ENCODE results near the gene LARGE2.

LARGE2 gene

DNA sequence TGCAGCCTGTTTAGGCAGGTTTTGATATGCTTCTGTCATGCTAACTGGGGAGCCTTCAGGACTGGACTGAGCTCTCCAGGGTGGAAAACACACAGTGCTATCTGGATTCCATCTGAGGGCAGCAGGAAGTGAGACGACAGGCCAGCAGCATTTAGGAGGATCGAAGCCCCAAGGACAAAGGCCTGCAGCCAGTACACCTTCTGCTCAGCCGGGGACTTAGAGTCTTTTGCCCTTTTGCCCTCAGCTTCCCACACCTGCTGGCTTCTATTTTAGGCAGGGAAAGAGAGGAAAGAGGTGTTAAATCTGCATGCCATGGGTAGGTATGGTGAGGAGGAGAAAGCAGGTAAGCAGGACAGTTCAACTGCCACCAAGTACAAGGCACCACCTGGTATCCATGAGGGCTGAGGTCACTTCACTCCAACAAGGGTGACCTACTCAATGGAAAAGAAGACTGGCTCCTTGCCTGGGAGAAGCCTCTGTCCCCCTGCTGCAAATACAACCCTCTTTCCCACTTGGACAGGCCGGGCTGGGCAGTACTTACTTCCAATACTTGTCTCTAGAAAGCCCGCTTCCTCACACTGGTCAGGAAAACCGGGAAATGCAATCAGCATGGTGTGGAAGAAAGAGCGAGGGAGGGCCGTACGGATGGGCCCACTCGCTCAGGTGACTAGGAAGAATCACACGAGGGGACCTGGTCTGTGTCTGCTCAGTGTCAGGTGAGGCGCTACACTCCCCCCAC, 12.3 kb downstream of the LARGE2 start:
- TF ChIP-seq, protein P1, sequence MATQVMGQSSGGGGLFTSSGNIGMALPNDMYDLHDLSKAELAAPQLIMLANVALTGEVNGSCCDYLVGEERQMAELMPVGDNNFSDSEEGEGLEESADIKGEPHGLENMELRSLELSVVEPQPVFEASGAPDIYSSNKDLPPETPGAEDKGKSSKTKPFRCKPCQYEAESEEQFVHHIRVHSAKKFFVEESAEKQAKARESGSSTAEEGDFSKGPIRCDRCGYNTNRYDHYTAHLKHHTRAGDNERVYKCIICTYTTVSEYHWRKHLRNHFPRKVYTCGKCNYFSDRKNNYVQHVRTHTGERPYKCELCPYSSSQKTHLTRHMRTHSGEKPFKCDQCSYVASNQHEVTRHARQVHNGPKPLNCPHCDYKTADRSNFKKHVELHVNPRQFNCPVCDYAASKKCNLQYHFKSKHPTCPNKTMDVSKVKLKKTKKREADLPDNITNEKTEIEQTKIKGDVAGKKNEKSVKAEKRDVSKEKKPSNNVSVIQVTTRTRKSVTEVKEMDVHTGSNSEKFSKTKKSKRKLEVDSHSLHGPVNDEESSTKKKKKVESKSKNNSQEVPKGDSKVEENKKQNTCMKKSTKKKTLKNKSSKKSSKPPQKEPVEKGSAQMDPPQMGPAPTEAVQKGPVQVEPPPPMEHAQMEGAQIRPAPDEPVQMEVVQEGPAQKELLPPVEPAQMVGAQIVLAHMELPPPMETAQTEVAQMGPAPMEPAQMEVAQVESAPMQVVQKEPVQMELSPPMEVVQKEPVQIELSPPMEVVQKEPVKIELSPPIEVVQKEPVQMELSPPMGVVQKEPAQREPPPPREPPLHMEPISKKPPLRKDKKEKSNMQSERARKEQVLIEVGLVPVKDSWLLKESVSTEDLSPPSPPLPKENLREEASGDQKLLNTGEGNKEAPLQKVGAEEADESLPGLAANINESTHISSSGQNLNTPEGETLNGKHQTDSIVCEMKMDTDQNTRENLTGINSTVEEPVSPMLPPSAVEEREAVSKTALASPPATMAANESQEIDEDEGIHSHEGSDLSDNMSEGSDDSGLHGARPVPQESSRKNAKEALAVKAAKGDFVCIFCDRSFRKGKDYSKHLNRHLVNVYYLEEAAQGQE (IDR thresholded peaks at IDR 0.05; ENCODE audit: insufficient read depth in 1 of 2, low read depth in 2 of 2, low read length in 2 of 2), result no peak
- TF ChIP-seq FOXP2 (optimal IDR thresholded peaks at IDR 0.05; ENCODE audit: borderline replicate concordance, extremely low read depth, extremely low read length, insufficient read depth) (no peak), SIN3A (IDR thresholded peaks at IDR 0.05; ENCODE audit: borderline replicate concordance, insufficient read depth, low read length) (no peak), POLR2AphosphoS5 (IDR thresholded peaks at IDR 0.05; ENCODE audit: low read depth, low read length) (no peak), TAF1 (IDR thresholded peaks at IDR 0.05; ENCODE audit: borderline replicate concordance, insufficient read depth, low read length) (no peak)

DNA sequence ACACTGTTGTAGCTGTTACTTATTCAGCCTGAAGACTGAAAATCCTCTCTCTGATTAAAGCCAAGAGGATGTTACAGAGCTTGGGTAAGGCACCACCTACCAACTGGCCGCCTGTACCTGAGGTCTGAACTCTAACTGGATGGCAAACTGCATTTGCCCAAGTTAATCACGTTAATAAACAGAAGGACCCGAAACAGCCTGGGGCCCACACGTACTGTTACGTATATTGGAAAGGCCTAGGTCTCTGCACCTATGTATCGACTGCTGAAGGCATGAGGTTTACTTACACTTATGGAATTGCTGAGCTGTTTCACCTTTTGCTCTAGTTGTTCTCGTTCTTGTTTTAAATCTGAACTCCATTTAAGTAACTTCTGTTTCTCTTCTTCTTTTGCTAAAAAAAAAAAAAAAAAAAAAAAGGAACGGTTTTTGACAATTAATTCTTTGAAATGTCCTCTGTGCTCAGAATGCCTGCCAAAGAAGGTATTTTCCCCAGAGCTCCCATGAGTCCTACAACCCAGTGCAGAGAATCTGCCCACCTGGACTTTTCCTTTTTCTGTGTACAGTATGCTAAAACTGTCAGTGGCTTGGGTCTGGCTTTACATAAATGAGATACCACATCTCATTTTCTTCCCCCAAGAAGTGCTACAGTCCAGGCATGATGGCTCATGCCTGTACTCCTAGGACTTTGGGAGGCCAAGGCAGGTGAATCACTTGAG, 13.1 kb downstream of the LARGE2 start:
- TF ChIP-seq TAF1 (IDR thresholded peaks at IDR 0.05; ENCODE audit: borderline replicate concordance, insufficient read depth, low read length), result no peak
- TF ChIP-seq SIN3A (IDR thresholded peaks at IDR 0.05; ENCODE audit: borderline replicate concordance, insufficient read depth, low read length), result no peak
- TF ChIP-seq, protein P1 (IDR thresholded peaks at IDR 0.05; ENCODE audit: insufficient read depth in 1 of 2, low read depth in 2 of 2, low read length in 2 of 2), result no peak
- TF ChIP-seq FOXP2 (optimal IDR thresholded peaks at IDR 0.05; ENCODE audit: borderline replicate concordance, extremely low read depth, extremely low read length, insufficient read depth), result no peak
- TF ChIP-seq POLR2AphosphoS5 (IDR thresholded peaks at IDR 0.05; ENCODE audit: low read depth, low read length), result no peak

DNA sequence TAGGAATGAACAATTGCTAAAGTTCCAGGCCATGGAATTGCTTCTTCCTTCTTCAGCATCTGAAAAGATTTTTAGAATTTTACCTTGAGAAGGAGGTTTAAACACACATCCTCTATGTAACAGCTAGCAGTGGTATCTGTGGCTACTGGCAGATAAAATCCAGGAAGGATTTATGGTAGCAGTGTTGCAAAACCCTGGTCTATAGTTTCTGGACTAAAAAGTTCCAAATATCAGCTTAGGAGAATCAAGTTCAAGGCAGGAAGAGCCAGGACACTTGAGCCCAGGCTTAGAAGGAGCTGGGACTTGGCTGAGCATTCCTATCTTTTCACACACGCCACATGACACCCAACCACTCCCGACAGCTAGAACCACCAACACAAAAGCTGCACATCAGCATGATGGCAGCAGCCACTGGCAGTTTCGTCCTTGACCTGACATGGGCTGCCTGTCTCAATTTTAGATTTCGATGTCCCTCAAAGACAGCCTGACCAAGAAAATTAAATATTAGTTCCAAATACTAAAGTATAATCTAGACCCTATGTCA, 14.1 kb downstream of the LARGE2 start:
- TF ChIP-seq, protein P1 (IDR thresholded peaks at IDR 0.05; ENCODE audit: insufficient read depth in 1 of 2, low read depth in 2 of 2, low read length in 2 of 2), result no peak
- TF ChIP-seq SIN3A (IDR thresholded peaks at IDR 0.05; ENCODE audit: borderline replicate concordance, insufficient read depth, low read length) (no peak), FOXP2 (optimal IDR thresholded peaks at IDR 0.05; ENCODE audit: borderline replicate concordance, extremely low read depth, extremely low read length, insufficient read depth) (no peak), TAF1 (IDR thresholded peaks at IDR 0.05; ENCODE audit: borderline replicate concordance, insufficient read depth, low read length) (no peak), POLR2AphosphoS5 (IDR thresholded peaks at IDR 0.05; ENCODE audit: low read depth, low read length) (no peak)

DNA sequence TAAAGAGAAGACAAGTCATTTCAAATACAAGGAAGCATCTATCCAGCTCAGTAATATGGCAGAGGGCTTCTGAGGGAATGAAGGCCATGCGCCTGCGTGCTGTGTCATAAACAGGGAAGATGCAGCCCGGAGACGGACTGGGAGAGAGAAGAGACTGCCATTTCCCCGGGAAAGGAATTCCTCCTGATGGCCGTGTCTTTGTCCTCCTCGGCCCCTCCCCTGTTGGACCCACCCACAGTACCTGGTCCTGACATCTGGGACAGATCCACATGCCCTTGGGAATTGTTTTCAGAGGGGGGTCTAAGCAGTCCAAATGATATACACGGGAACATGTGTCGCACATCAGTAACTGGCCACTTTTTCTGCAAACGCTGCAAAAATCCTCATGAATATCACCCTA, 15.5 kb downstream of the LARGE2 start:
- TF ChIP-seq, protein P1 (IDR thresholded peaks at IDR 0.05; ENCODE audit: insufficient read depth in 1 of 2, low read depth in 2 of 2, low read length in 2 of 2), result no peak
- TF ChIP-seq FOXP2 (optimal IDR thresholded peaks at IDR 0.05; ENCODE audit: borderline replicate concordance, extremely low read depth, extremely low read length, insufficient read depth), result no peak
- no peak for TF ChIP-seq POLR2AphosphoS5 (IDR thresholded peaks at IDR 0.05; ENCODE audit: low read depth, low read length)
- no peak for TF ChIP-seq SIN3A (IDR thresholded peaks at IDR 0.05; ENCODE audit: borderline replicate concordance, insufficient read depth, low read length)
- no peak for TF ChIP-seq TAF1 (IDR thresholded peaks at IDR 0.05; ENCODE audit: borderline replicate concordance, insufficient read depth, low read length)

Measured in PFSK-1 (cell line).